CD14-positive monocyte (primary cell): ENCODE data around the gene FBXO45. TPM values are rescaled to one million over a fixed set of nuclear protein-coding genes. Genes with fewer than 3 reads are reported as not detected.

Source experiments
- DNase-seq, 3 donors: peaks; one replicate each; pipeline ENCODE4 v3.0.0-alpha.2; 2011 to 2022
- H2AFZ ChIP-seq: 2 replicates; pipeline ENCODE4 v1.6.0; 2012; ENCODE audit warnings: mild to moderate bottlenecking, low read depth, low read length, inconsistent platforms; ENCODE audit not compliant: insufficient read depth, poor library complexity, severe bottlenecking
- H3K27ac ChIP-seq, 2 donors: 1 replicate in 1 of 2; 2 replicates in 1 of 2; pipeline ENCODE4 v1.5.1; 2012 to 2013; ENCODE audit warnings: low read length in 2 of 2, control low read depth in 1 of 2, inconsistent platforms in 1 of 2, low read depth in 1 of 2, mild to moderate bottlenecking in 1 of 2
- H3K27me3 ChIP-seq, 2 donors: one replicate each; pipeline versions ENCODE4 v1.6.0 to v1.6.1; 2011 to 2013; ENCODE audit warnings: low read length in 2 of 2; ENCODE audit not compliant: control insufficient read depth in 2 of 2, insufficient read depth in 2 of 2
- H3K36me3 ChIP-seq, 2 donors: replicated peaks in 1 of 2; 1 replicate in 1 of 2; 2 replicates in 1 of 2; pipeline versions ENCODE4 v1.5.1 to v1.6.1; 2012 to 2013; ENCODE audit warnings: low read length in 2 of 2, control low read depth in 1 of 2, inconsistent platforms in 1 of 2, mild to moderate bottlenecking in 1 of 2; ENCODE audit not compliant: insufficient read depth in 2 of 2, control insufficient read depth in 1 of 2
- H3K4me1 ChIP-seq, 2 donors: 1 replicate in 1 of 2; 2 replicates in 1 of 2; pipeline versions ENCODE4 v1.5.1 to v1.6.1; 2012 to 2013; ENCODE audit warnings: low read length in 2 of 2, control low read depth in 1 of 2, inconsistent platforms in 1 of 2, mild to moderate bottlenecking in 1 of 2, moderate library complexity in 1 of 2; ENCODE audit not compliant: insufficient read depth in 2 of 2, control insufficient read depth in 1 of 2
- H3K4me2 ChIP-seq: replicated peaks from 2 replicates; pipeline ENCODE3; 2012; ENCODE audit warnings: low read length, moderate library complexity, mild to moderate bottlenecking; ENCODE audit not compliant: poor library complexity, severe bottlenecking; ENCODE audit errors: extremely low read depth
- H3K4me3 ChIP-seq, 3 experiments: fragments of 200-600 bp in 1 of 3; sonication (generic) in 1 of 3; replicated peaks in 1 of 3; 1 replicate in 2 of 3; 2 replicates in 1 of 3; pipeline ENCODE4 v1.5.1; 2011 to 2013; ENCODE audit warnings: low read length in 3 of 3, mild to moderate bottlenecking in 3 of 3, control low read depth in 2 of 3, low read depth in 2 of 3, inconsistent platforms in 1 of 3, moderate library complexity in 1 of 3
- H3K79me2 ChIP-seq: 2 replicates; pipeline ENCODE4 v1.6.0; 2012; ENCODE audit warnings: mild to moderate bottlenecking, control low read depth, inconsistent platforms, low read length, moderate library complexity; ENCODE audit not compliant: insufficient read depth
- H3K9ac ChIP-seq: 2 replicates; pipeline ENCODE4 v1.6.0; 2017; ENCODE audit warnings: low read length, mild to moderate bottlenecking; ENCODE audit not compliant: insufficient read depth, poor library complexity, severe bottlenecking
- H3K9me3 ChIP-seq, 2 donors: replicated peaks in 1 of 2; 1 replicate in 1 of 2; 2 replicates in 1 of 2; pipeline versions ENCODE4 v1.5.1 to v1.6.1; 2012 to 2013; ENCODE audit warnings: low read length in 2 of 2, control low read depth in 1 of 2; ENCODE audit not compliant: control insufficient read depth in 1 of 2, insufficient read depth in 1 of 2
- H4K20me1 ChIP-seq: 2 replicates; pipeline ENCODE4 v1.6.0; 2012; ENCODE audit warnings: mild to moderate bottlenecking, low read length, control low read depth, moderate library complexity; ENCODE audit not compliant: insufficient read depth
- H3K27ac Mint-ChIP-seq, 7 donors: one replicate each; pipeline ENCODE4 v1.8.0; 2020; ENCODE audit warnings: mild to moderate bottlenecking in 7 of 7, mixed read lengths in 7 of 7, moderate library complexity in 6 of 7, inconsistent platforms in 2 of 7
- H3K27me3 Mint-ChIP-seq, 3 donors: one replicate each; pipeline ENCODE4 v1.8.0; 2021 to 2022; ENCODE audit warnings: low read depth in 3 of 3, mild to moderate bottlenecking in 3 of 3, mixed read lengths in 3 of 3, moderate library complexity in 3 of 3, inconsistent platforms in 1 of 3
- H3K36me3 Mint-ChIP-seq, 2 donors: one replicate each; pipeline ENCODE4 v1.8.0; 2020; ENCODE audit warnings: mixed read lengths in 2 of 2, inconsistent platforms in 1 of 2, mild to moderate bottlenecking in 1 of 2
- H3K4me1 Mint-ChIP-seq: one replicate; pipeline ENCODE4 v1.8.0; 2020; ENCODE audit warnings: mild to moderate bottlenecking, mixed read lengths
- H3K4me3 Mint-ChIP-seq, 2 donors: one replicate each; pipeline ENCODE4 v1.8.0; 2020; ENCODE audit warnings: mild to moderate bottlenecking in 2 of 2, mixed read lengths in 2 of 2, moderate library complexity in 1 of 2
- H3K9me3 Mint-ChIP-seq, 7 donors: one replicate each; pipeline ENCODE4 v1.8.0; 2020 to 2022; ENCODE audit warnings: mixed read lengths in 7 of 7, mild to moderate bottlenecking in 6 of 7, moderate library complexity in 6 of 7, inconsistent platforms in 2 of 7
- CTCF ChIP-seq: fragments of 200-600 bp; IDR thresholded peaks from one replicate; pipeline ENCODE4 v1.8.0; 2022; ENCODE audit warnings: antibody characterized with exemption, mild to moderate bottlenecking
- WGBS: methylation state at CpG from one replicate; pipeline ENCODE4 v1.1.5; 2013; ENCODE audit warnings: missing lambda C conversion rate; ENCODE audit not compliant: insufficient coverage; 5-methylcytosine and 5-hydroxymethylcytosine counted together
- intact Hi-C, 2 donors: fragments of 100-400 bp; cut with micrococcal nuclease; formaldehyde crosslinking; loops; one replicate each; pipeline versions ENCODE4 v1.15.0 to v1.15.1; 2023
- polyA minus RNA-seq: library from RNA; depleted of rRNA, polyadenylated mRNA; stranded (reverse); fragments of >200 nt; gene quantifications from 2 replicates; pipeline ENCODE4 v1.2.3, GENCODE V29; 2012
- polyA plus RNA-seq, 3 donors: library from polyadenylated mRNA; depleted of rRNA in 1 of 3; unstranded in 2 of 3; stranded (reverse) in 1 of 3; fragments of 300-500 nt in 2 of 3; fragments of >200 nt in 1 of 3; fragmentation: Illumina TruSeq in 2 of 3; gene quantifications; 1 replicate in 2 of 3; 2 replicates in 1 of 3; pipeline ENCODE4 v1.2.3, GENCODE V29; 2012 to 2021
- total RNA-seq, 12 experiments: library from RNA in 1 of 12; stranded (reverse) in 1 of 12; fragments of 120-200 nt in 1 of 12; gene quantifications; one replicate each; pipeline ENCODE4 v1.2.4 and lab custom pipeline; 2013 to 2026; ENCODE audit warnings: mixed read lengths in 6 of 12, inconsistent platforms in 1 of 12

FBXO45 gene
- total RNA-seq (2013), result 10.1 TPM
- polyA plus RNA-seq (1 to 10 TPM; 1.8 to 2.8 (median 2.3) TPM), polyA minus RNA-seq (2.8 and 4.3 TPM in 2 replicates), total RNA-seq (lab: John Stamatoyannopoulos, UW) (6.3 to 34.6 (median 10.3) reads per million in 11 experiments)

GRCh38 chr3:196568246-196569002 lies at the start of gene FBXO45, which contains the start of gene WDR53:
TSS of gene FBXO45 (plus strand) at chr3:196568660. CDS start at chr3:196568985, 325 bp downstream.
TSS of gene WDR53 (minus strand) at chr3:196568554. CDS start at chr3:196561475, 7,079 bp downstream.
- under 1% methylated on average over 87 of the region's 87 CpGs for WGBS
- H4K20me1 ChIP-seq, result peaks cover 11% of the 10 kb centered on the region
- no peaks in the 10 kb centered on the region for H3K27me3 ChIP-seq
- H3K4me1 Mint-ChIP-seq, result peaks cover 32% of the 10 kb centered on the region
- H3K9me3 Mint-ChIP-seq, result no peaks in the 10 kb centered on the region
- peak; percentile 89 to 93 (median 91) for DNase-seq
- peaks cover 86% of the 10 kb centered on the region for H3K79me2 ChIP-seq
- H2AFZ ChIP-seq, result peak within 1 kb of the TSS; percentile 96
- peak within 1 kb of the TSS; percentile 99 for H3K4me2 ChIP-seq
- peak within 1 kb of the TSS; percentile 83 for H3K9ac ChIP-seq
- no peak for TF ChIP-seq CTCF
- peaks cover 9 to 20% of the 10 kb centered on the region in 2 donors for H3K36me3 Mint-ChIP-seq
- no peaks in the 10 kb centered on the region for H3K9me3 ChIP-seq
- peak within 1 kb of the TSS; percentile 93 to 97 for H3K4me3 Mint-ChIP-seq
- peak within 1 kb of the TSS; percentile 66 to 94 for H3K27ac ChIP-seq
- intact Hi-C loops, result loop anchor here in 1 of 2 donors (5.0 kb wide), 1 partner anchor 374 kb away; the partner anchor contains the start of gene NCBP2
- H3K36me3 ChIP-seq, result peaks cover 6 to 14% of the 10 kb centered on the region in 2 donors
- peak within 1 kb of the TSS; percentile 74 to 98 (median 98) for H3K4me3 ChIP-seq
- peaks cover 30 to 53% of the 10 kb centered on the region in 2 donors for H3K4me1 ChIP-seq
- H3K27ac Mint-ChIP-seq, result peak within 1 kb of the TSS; percentile 90 to 97 (median 94)
- no peaks in the 10 kb centered on the region for H3K27me3 Mint-ChIP-seq

GRCh38 chr3:196518966-196519717 lies 49.3 kb upstream of the FBXO45 start:
- Histone ChIP-seq H3K27me3 (no peaks in the 10 kb centered on the region), H3K79me2 (no peaks in the 10 kb centered on the region), H3K9ac (no peak overlapping the region), H3K36me3 (no peaks in the 10 kb centered on the region), H2AFZ (no peak overlapping the region), H3K4me1 (no peaks in the 10 kb centered on the region), H3K9me3 (peaks cover 53 to 62% of the 10 kb centered on the region in 2 donors), H3K27ac (no peak overlapping the region), H3K4me3 (peak overlapping the region in 1 of 3 experiments; percentile 25), H4K20me1 (no peaks in the 10 kb centered on the region), H3K4me2 (no peak overlapping the region)
- TF ChIP-seq CTCF, result peak; percentile 33
- H3K27me3 Mint-ChIP-seq, result peaks cover 0 to 1% (median 0%) of the 10 kb centered on the region in 3 donors
- H3K4me1 Mint-ChIP-seq, result no peaks in the 10 kb centered on the region
- no peak overlapping the region for H3K4me3 Mint-ChIP-seq
- H3K9me3 Mint-ChIP-seq, result peaks cover 35 to 71% (median 66%) of the 10 kb centered on the region in 7 donors
- no peaks in the 10 kb centered on the region for H3K36me3 Mint-ChIP-seq
- 46% methylated on average over 3 of the region's 12 CpGs for WGBS
- DNase-seq, result peak; percentile 30 to 50 (median 39)
- no peak overlapping the region for H3K27ac Mint-ChIP-seq
- intact Hi-C loops, result loop anchor here in 1 of 2 donors (5.0 kb wide), 1 partner anchor 267 kb away; no protein-coding TSS in a partner anchor
